KOPT-K1 (cell line): ENCODE results near the gene BBS1.

Experiments used
- H3K27ac ChIP-seq: fragments of 200-600 bp; sonication (generic); 2 replicates; pipeline ENCODE4 v1.5.1; 2016; ENCODE audit warnings: antibody characterized with exemption, mild to moderate bottlenecking, low read depth, low read length; ENCODE audit not compliant: poor library complexity, severe bottlenecking
- H3K36me3 ChIP-seq: fragments of 200-600 bp; sonication (generic); 2 replicates; pipeline ENCODE4 v1.5.1; 2017; ENCODE audit warnings: antibody characterized with exemption, mild to moderate bottlenecking, low read length, moderate library complexity; ENCODE audit not compliant: insufficient read depth
- H3K9me3 ChIP-seq: fragments of 200-600 bp; sonication (generic); 2 replicates; pipeline ENCODE4 v1.5.1; 2017; ENCODE audit warnings: antibody characterized with exemption, low read length, mild to moderate bottlenecking; ENCODE audit not compliant: insufficient read depth, poor library complexity, severe bottlenecking

BBS1 gene

DNA sequence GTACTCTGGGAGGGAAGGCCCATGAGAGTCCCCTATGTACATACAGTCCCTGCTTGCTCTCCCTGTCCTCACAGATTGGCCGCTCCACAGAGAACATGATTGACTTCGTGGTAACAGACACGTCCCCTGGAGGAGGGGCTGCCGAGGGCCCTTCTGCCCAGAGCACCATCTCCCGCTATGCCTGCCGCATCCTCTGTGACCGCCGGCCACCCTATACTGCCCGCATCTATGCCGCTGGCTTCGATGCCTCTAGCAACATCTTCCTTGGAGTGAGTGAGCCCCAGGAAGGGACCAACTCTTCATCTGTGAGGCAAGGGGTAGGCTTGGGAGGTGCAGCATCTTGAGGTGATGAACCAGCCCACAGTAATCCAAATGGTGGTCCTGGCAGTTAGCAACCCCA, 37.3 kb upstream of the BBS1 start:
- H3K36me3 ChIP-seq: no peaks in the 10 kb centered on the region
- no peak overlapping the region for H3K27ac ChIP-seq
- H3K9me3 ChIP-seq: no peaks in the 10 kb centered on the region

DNA sequence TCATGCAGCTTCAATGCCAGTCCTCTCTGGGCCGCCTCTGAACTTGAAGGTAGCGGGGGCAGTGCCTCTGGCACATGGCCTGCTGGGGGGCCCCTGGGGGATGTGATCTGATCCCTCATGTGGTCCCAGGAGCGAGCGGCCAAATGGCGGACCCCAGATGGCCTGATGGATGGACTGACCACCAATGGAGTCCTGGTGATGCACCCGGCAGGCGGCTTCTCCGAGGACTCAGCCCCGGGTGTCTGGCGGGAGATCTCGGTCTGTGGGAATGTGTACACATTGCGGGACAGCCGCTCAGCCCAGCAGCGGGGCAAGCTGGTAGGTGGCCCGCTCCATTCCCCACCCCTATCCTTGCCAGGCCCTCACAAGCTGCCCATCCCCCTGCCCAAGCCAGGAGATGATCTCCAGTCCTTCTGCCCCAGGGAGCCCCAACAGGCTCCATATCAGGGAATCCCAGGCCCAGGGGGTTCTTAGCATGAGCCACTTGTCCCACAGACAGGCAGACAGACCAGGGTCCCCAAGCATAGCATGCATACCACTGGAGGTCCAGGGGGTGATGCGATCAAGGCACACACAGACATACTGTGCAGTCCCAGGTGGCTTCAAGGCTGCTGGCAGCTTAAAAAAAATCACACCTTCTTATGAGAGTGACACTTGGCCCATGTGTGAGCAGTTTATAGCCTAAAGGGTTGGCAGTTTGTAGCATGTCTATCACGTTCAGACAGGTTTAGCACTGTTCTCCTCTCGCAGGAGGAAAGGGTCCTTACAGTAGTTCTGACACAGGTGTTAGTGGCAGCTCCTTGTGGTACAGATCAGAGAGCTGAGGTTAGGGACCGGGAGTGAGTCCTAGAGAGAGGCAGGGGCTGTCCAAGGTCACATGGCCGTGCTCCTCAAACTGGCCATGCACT, 36.6 kb upstream of the BBS1 start:
- Histone ChIP-seq H3K9me3 (no peaks in the 10 kb centered on the region), H3K27ac (no peak overlapping the region), H3K36me3 (no peaks in the 10 kb centered on the region)

DNA sequence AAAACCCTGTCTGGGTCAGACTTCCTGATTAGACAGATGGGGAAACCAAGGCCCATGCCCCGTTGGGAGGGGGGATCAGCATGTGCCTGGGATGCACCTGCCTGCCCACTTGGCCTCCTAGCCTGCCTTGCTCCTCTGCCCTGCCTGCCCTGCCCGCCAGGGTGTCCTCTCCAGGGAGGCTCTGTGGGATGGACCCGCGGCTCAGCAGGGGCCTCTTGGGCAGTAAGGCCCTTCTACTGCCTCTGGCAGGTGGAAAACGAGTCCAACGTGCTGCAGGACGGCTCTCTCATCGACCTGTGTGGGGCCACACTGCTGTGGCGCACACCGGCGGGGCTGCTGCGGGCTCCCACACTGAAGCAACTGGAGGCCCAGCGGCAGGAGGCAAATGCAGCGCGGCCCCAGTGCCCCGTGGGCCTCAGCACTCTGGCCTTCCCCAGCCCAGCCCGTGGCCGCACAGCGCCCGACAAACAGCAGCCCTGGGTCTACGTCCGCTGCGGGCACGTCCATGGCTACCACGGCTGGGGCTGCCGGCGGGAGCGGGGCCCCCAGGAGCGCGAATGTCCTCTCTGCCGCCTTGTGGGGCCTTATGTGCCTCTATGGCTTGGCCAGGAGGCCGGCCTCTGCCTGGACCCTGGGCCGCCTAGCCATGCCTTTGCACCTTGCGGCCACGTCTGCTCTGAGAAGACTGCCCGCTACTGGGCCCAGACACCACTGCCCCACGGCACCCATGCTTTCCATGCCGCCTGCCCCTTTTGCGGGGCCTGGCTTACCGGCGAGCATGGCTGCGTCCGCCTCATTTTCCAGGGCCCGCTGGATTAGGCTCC, 34.9 kb upstream of the BBS1 start:
- Histone ChIP-seq H3K9me3 (no peaks in the 10 kb centered on the region), H3K27ac (no peak overlapping the region), H3K36me3 (no peaks in the 10 kb centered on the region)

DNA sequence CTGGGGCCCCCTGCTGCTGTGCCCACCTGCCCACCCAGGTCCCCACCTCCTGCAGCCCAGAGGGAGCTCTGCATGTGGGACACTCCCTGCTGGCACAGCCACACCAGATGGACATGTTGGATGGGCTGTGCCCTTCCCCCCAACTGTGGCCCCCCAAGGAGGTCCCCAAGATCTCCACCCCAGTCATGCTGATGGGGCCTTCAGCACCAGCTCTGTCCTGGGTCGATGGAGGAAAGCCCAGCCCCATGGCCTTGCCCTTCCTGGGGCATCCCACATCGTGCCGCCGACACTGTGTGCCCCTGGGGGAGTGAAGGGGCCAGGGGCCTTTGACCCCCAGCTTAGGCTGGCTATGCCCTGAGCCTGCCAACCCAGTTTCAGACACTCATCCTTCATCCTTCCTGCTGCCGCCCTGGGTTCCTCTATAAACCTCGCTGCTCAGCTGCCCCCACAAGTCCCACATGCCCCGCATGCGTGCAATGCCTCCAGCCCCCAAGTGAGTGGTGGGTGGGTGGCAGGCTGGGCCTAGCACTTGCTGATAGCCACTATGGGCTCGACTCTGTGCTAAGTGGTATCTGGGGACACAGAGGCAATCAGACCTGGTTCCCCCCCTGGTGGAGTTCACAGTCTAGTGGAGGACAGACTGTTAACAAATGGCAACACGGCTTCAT, 34.1 kb upstream of the BBS1 start:
- Histone ChIP-seq H3K36me3 (no peaks in the 10 kb centered on the region), H3K9me3 (no peaks in the 10 kb centered on the region)

DNA sequence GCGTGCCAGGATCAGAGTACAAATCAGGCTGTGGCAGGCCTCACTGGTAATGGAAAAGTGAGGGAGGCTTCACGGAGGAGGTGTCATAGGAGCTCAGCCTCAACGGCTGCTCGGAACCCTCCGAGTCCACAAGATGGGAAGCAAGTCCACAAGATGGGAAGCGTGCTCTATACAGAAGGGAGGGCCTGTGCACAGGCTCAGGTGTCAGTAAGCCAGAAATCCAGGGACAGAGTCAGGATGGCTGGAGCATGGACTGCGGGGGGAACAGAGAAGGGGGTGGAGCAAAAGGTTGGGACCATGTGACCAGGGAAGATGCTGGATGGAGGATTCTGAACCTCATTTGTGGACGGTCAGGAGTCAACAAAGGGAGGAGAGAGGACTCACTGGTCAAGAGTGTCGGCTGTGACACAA, 33.6 kb upstream of the BBS1 start:
- Histone ChIP-seq H3K27ac (no peak overlapping the region), H3K9me3 (no peaks in the 10 kb centered on the region), H3K36me3 (no peaks in the 10 kb centered on the region)

More for the DNA sequence above, 34.1 kb upstream of the BBS1 start:
- no peak overlapping the region for H3K27ac ChIP-seq

DNA sequence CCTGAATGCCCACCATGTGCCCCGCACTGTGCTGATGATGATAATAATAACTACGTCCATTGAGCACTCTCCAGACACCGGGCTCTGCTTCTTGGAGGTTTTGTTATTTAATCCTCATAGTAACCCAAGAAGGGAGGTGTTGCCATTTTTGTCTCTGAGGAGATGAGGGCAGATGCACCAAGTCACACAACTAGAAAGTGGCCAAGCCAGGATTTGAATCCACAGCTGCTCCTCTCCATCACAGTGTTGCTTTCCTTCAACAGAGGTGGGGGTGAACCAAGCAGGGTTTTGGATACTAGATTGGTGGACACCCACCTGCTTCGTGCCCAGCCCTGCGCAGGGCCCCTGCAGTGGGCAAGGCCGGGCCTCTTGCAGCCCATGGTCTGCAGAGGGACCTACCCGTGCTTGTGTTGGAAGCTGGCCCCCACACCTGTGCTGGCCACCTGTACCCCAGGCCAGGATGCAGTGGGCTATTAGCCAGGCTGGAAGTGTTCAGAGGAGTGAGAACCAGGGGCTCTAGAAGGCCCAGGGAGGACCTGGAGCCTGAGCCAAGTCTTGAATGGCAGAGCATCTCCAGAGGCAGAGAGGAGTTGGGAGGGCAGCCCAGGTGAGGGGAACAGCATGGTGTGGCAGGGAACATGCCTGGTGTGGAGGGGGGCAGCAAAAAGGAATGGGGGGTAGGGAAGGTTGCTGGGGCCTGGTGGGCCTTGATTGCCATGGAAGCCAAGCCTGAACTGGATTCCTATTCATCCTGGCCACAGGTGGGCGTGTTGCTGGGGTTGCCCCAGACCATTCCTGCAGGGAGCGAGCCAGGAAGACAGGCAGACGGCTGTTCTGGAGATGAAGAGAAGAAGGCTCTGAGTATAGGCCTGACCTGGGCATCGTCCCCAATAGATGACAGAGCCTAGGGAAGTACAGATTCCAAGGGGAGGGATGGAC, 32.9 kb upstream of the BBS1 start:
- H3K9me3 ChIP-seq: no peaks in the 10 kb centered on the region
- peaks cover 4% of the 10 kb centered on the region; the same call in 1 of the 2 replicates for H3K36me3 ChIP-seq
- H3K27ac ChIP-seq: no peak overlapping the region

DNA sequence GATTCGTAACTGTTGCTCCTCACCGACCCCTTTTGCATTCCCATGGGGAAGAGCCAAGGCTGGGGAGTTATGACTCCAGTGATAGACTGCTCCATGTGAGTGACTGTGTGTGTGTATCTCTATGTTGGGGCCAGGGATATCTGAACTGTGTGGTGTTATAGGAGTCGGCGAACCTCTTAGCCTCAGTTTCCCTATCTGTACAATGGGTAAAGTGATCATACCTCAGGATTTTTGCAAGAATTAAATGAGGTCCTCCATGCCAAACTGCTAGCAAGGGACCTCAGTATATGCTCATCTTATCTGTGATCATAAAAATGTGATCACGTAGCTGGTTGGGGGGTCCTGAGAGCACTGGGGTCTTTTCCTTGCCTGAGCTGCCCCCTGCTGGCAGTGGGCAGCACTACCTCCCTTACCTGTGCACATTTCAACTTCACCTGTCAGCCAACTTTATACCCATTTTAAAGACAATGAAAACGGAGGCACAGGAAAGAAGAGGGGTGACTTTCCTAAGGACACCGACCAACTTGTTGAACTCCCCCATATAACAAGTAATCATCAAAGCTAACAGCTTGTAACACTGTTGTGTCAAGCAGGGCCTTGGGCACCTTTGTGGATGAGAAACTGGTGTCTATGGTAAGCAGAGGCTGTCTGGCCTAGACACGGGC, 31.6 kb upstream of the BBS1 start:
- H3K9me3 ChIP-seq: no peaks in the 10 kb centered on the region
- H3K36me3 ChIP-seq: peaks cover 17% of the 10 kb centered on the region; the same call in 1 of the 2 replicates
- H3K27ac ChIP-seq: peak overlapping the region; percentile 78

DNA sequence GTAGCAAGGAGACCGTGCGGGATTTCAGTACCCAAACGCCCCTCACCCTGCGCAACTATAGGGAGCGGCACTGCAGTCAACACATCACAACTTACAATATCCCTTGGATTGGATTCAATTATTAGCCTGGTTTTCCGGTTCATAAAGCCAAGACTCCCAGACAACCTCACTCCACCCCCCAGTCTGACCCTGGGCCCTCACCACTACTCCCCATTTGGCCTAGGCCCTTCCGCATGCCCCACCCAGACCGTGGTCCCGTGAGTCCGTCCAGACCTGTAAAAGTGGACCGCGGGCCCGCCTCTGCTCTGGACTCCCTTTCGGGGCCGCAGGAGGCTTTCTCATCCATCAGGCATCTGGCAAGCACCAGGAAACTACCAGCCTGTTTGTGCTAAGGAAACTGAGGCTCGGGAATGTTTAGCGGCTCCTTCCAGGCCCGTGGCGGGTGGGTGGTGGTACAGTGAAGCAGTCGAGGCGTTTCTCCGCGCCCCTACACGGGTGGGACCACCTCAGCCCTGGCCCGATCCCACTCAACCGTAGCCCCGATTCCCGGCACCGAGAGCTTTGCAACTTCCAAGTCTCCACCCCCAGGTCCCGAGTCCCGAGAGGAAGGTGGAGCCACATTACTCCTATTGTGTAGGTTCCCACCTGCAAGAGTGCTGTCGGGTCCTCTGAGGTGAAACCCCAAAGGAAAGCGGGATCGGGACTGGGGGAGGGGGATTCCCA, 30.9 kb upstream of the BBS1 start:
- Histone ChIP-seq H3K27ac (peak overlapping the region; percentile 78), H3K9me3 (no peaks in the 10 kb centered on the region), H3K36me3 (peaks cover 22% of the 10 kb centered on the region; the same call in 1 of the 2 replicates)

DNA sequence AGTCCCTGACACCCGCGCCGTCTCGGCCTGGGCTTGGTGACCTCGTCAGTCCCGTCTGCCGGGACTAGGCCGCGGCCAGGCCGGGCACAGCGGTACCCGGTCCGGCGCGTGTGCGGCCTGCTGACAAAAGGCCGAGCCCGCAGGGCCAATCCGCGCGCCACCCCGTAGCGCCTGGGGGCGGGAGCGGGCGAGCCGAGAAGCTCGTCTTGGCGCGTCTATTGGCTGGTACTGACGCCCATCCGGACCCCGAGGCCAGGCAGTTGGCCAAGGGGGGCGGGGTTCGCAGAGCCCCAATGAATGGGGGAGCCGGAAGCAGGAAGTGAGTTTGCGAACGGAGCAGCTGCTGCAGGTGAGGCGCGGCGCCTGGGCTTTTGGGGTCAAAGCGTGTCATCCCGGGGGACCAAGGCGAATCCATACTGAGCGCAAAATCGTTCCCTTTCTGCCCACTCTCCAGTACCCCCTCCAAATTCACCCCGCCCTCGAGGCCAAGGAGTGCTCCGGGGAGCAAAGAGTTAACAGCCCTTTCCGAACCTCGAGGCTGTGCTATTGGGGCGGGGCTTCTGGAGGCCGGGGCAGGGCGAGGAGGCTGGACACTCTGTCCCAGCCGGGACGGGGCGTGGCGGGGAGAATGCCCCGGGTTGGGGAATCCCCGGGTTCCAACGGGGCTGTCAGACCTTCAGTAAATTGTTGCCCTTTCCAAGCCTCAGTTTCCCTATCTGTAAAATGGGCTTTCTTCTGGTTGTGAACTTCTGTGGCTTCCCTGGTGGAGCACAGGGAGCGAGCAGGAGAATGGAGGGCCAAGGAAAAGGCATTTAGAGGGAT, 30.1 kb upstream of the BBS1 start, which contains the start of gene DPP3:
Gene DPP3, plus strand, starts transcription at position 318 of the 822 bp plus-strand sequence. CDS start 1,767 bp downstream, outside the sequence.
- Histone ChIP-seq H3K9me3 (no peaks in the 10 kb centered on the region), H3K27ac (peak within 1 kb of the TSS; percentile 78), H3K36me3 (peaks cover 30% of the 10 kb centered on the region; the same call in 1 of the 2 replicates)

DNA sequence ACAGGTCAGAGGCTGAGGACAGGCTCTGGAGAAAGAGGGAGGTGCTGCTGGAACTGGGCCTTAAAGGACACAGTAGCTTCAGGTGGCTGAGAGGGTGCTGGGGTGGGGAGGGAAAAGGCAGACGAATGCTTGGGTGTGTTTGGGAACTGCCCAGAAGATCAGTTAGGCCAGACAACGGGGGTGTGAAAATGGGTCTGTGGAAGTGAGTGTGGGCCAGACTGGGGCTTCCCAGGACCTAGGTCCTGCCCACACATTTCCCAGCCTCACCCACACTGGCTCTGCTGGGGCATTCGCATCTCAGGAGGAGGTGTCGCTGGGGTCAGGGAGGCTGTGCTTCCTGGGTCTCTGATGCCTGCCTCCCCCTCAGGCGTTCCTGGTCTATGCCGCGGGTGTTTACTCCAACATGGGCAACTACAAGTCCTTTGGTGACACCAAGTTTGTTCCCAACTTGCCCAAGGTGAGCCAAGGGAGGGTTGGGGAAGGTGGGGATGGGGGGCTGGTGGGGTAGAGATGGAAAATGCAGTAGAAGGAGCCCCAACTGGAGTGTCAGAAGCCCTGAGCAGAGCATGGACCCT, 25.5 kb upstream of the BBS1 start:
- no peak overlapping the region for H3K27ac ChIP-seq
- no peaks in the 10 kb centered on the region for H3K9me3 ChIP-seq
- peaks cover 76% of the 10 kb centered on the region for H3K36me3 ChIP-seq

DNA sequence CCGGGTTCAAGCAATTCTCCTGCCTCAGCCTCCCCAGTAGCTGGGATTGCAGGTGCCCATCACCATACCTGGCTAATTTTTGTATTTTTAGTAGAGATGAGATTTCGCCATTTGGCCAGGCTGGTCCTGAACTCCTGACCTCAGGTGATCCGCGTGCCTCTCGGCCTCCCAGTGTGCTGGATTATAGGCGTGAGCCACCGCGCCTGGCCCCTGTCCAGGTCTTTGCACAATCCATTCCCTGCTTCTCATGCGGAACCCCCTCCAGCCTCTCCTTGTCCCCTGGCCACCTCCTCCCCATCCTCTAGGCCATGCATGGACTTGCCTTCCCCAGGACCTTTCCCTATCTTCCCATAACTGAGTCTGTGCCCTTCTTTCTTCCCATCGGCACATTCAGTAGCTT, 21.5 kb upstream of the BBS1 start:
- H3K27ac ChIP-seq: no peak overlapping the region
- peaks cover 94% of the 10 kb centered on the region for H3K36me3 ChIP-seq
- no peaks in the 10 kb centered on the region for H3K9me3 ChIP-seq

DNA sequence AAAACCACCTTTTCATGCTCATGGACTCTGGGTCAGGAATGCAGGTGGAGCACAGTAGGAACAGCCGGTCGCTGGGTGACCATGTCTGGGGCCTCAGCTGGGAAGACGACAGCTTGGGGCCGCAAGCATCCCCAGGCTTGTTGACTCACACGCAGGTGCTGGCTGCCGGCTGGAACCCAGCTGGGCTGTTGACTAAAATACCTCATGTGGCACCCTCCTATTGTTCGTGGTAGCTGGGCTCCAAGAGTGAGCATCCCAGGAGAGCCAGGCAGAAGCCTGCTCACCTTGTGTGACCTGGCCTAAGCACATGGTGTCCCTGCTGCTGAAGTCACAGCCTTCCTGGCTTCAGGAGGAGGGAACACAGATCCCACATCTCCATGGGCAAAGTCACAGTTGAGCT, 20.8 kb upstream of the BBS1 start:
- Histone ChIP-seq H3K36me3 (peaks cover 96% of the 10 kb centered on the region), H3K27ac (no peak overlapping the region), H3K9me3 (no peaks in the 10 kb centered on the region)
